GM18511 (cell line): Measurements from ENCODE around the gene YAP1.

ENCODE experiments used
- ATAC-seq: cut with Tn5 transposase; IDR thresholded peaks from one replicate; pipeline ENCODE4 v1.9.1; 2021; ENCODE audit warnings: mild to moderate bottlenecking, moderate library complexity; ENCODE audit not compliant: unreplicated experiment

Gene YAP1

GRCh38 chr11:102155676-102156075 is 45.4 kb downstream of the YAP1 start:
- no peak for ATAC-seq

- ATAC-seq: no peak
Measured at GRCh38 chr11:102157219-102157618, 47.0 kb downstream of the YAP1 start.

GRCh38 chr11:102158164-102158735 is 48.0 kb downstream of the YAP1 start:
- no peak for ATAC-seq

- no peak for ATAC-seq
Measured at GRCh38 chr11:102163368-102163767, 53.1 kb downstream of the YAP1 start.

- no peak for ATAC-seq
Measured at GRCh38 chr11:102166175-102167064, 56.2 kb downstream of the YAP1 start.

GRCh38 chr11:102168481-102168880 is 58.2 kb downstream of the YAP1 start:
- no peak for ATAC-seq

- ATAC-seq: no peak
Measured at GRCh38 chr11:102171101-102171500, 60.9 kb downstream of the YAP1 start.

GRCh38 chr11:102172127-102172848 is 62.0 kb downstream of the YAP1 start:
- ATAC-seq: no peak

- no peak for ATAC-seq
Measured at GRCh38 chr11:102177126-102177525, 66.9 kb downstream of the YAP1 start.

- no peak for ATAC-seq
Measured at GRCh38 chr11:102177974-102178631, 67.9 kb downstream of the YAP1 start.

- ATAC-seq: no peak
Measured at GRCh38 chr11:102179371-102179770, 69.1 kb downstream of the YAP1 start.

- ATAC-seq: no peak
Measured at GRCh38 chr11:102184269-102184987, 74.2 kb downstream of the YAP1 start.

GRCh38 chr11:102186551-102187191 is 76.4 kb downstream of the YAP1 start:
- no peak for ATAC-seq

GRCh38 chr11:102187416-102188151 is 77.3 kb downstream of the YAP1 start:
- ATAC-seq: no peak

GRCh38 chr11:102188488-102188887 is 78.2 kb downstream of the YAP1 start:
- no peak for ATAC-seq

- ATAC-seq: no peak
Measured at GRCh38 chr11:102191832-102192231, 81.6 kb downstream of the YAP1 start.

GRCh38 chr11:102192349-102193066 is 82.3 kb downstream of the YAP1 start:
- ATAC-seq: no peak

- no peak for ATAC-seq
Measured at GRCh38 chr11:102194257-102194656, 84.0 kb downstream of the YAP1 start.

GRCh38 chr11:102194990-102195389 is 84.7 kb downstream of the YAP1 start:
- ATAC-seq: no peak
